Ovary (tissue), 3 donors: ENCODE data around the gene RASA2.
"Not testable (repeated sequence)": the region's sequence is repeated elsewhere in the genome, so short reads cannot be mapped to it uniquely, and the experiment has no call there.

Source experiments
- POLR2A ChIP-seq: fragments of 450-650 bp; IDR thresholded peaks from one replicate; pipeline ENCODE4 v1.6.1; 2017; ENCODE audit warnings: antibody characterized with exemption, mild to moderate bottlenecking, moderate library complexity
- TF ChIP-seq, protein P1 (sequence below), 3 donors: fragments of 450-650 bp in 2 of 3; fragments of 200-600 bp in 1 of 3; IDR thresholded peaks; one replicate each; pipeline versions ENCODE4 v1.5.1 to v1.8.0; 2016 to 2022; ENCODE audit warnings: antibody characterized with exemption in 3 of 3, mild to moderate bottlenecking in 1 of 3
- donor health status: DM: no; HTN: no; CAD: no.

- TF ChIP-seq, protein P1, sequence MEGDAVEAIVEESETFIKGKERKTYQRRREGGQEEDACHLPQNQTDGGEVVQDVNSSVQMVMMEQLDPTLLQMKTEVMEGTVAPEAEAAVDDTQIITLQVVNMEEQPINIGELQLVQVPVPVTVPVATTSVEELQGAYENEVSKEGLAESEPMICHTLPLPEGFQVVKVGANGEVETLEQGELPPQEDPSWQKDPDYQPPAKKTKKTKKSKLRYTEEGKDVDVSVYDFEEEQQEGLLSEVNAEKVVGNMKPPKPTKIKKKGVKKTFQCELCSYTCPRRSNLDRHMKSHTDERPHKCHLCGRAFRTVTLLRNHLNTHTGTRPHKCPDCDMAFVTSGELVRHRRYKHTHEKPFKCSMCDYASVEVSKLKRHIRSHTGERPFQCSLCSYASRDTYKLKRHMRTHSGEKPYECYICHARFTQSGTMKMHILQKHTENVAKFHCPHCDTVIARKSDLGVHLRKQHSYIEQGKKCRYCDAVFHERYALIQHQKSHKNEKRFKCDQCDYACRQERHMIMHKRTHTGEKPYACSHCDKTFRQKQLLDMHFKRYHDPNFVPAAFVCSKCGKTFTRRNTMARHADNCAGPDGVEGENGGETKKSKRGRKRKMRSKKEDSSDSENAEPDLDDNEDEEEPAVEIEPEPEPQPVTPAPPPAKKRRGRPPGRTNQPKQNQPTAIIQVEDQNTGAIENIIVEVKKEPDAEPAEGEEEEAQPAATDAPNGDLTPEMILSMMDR (IDR thresholded peaks at IDR 0.05): not testable (repeated sequence)
- not testable (repeated sequence) for TF ChIP-seq POLR2A
These were observed 8.0 kb upstream of the RASA2 start for GRCh38 chr3:141478840-141479239.
